H7 (cell line): Measurements from ENCODE around the gene ZNF687. TPM values are rescaled to one million over a fixed set of nuclear protein-coding genes. Genes with fewer than 3 reads are reported as not detected.

Experiments used
- DNase-seq: peaks from one replicate; pipeline ENCODE4 v3.0.0; 2012
- H3K27me3 ChIP-seq: 2 replicates; pipeline ENCODE4 v1.6.0; 2011; ENCODE audit warnings: mild to moderate bottlenecking, low read length; ENCODE audit not compliant: control insufficient read depth, insufficient read depth
- H3K36me3 ChIP-seq: replicated peaks from 2 replicates; pipeline ENCODE4 v1.5.1; 2011; ENCODE audit warnings: low read length; ENCODE audit not compliant: control insufficient read depth, insufficient read depth
- H3K4me3 ChIP-seq: 2 replicates; pipeline ENCODE4 v1.5.1; 2011; ENCODE audit warnings: low read depth, mild to moderate bottlenecking, control low read depth, low read length, moderate library complexity; ENCODE audit not compliant: insufficient read depth
- total RNA-seq: library from RNA; depleted of rRNA; stranded (reverse); fragments of >200 nt; shearing (Covaris generic); gene quantifications from 2 replicates; pipeline ENCODE4 v1.2.3, GENCODE V29; 2014

ZNF687 gene
- total RNA-seq, 1 experiment from 2014 or later: 81.3 TPM

GRCh38 chr1:151289080-151289935 is 7.2 kb downstream of the ZNF687 start:
- Histone ChIP-seq H3K36me3 (peaks cover 44% of the 10 kb centered on the region), H3K27me3 (no peaks in the 10 kb centered on the region), H3K4me3 (no peak overlapping the region)
- peak; percentile 43 for DNase-seq

- no peak for DNase-seq
- H3K4me3 ChIP-seq: no peak overlapping the region
- H3K27me3 ChIP-seq: no peaks in the 10 kb centered on the region
- peaks cover 41% of the 10 kb centered on the region for H3K36me3 ChIP-seq
Measured at GRCh38 chr1:151289991-151290708, 8.1 kb downstream of the ZNF687 start.

- H3K4me3 ChIP-seq: no peak overlapping the region
- H3K27me3 ChIP-seq: no peaks in the 10 kb centered on the region
- DNase-seq: peak; percentile 53
- H3K36me3 ChIP-seq: peaks cover 41% of the 10 kb centered on the region
Measured at GRCh38 chr1:151290709-151291303, 8.7 kb downstream of the ZNF687 start.

GRCh38 chr1:151292207-151293030 is 10.3 kb downstream of the ZNF687 start:
- DNase-seq: peak; percentile 78
- H3K27me3 ChIP-seq: no peaks in the 10 kb centered on the region
- no peak overlapping the region for H3K4me3 ChIP-seq
- H3K36me3 ChIP-seq: peaks cover 27% of the 10 kb centered on the region

GRCh38 chr1:151293093-151293492 is 11.0 kb downstream of the ZNF687 start:
- H3K4me3 ChIP-seq: no peak overlapping the region
- no peak for DNase-seq
- no peaks in the 10 kb centered on the region for H3K27me3 ChIP-seq
- H3K36me3 ChIP-seq: peaks cover 24% of the 10 kb centered on the region

- peak; percentile 74 for DNase-seq
- no peaks in the 10 kb centered on the region for H3K27me3 ChIP-seq
- H3K4me3 ChIP-seq: no peak overlapping the region
- H3K36me3 ChIP-seq: peaks cover 15% of the 10 kb centered on the region
Measured at GRCh38 chr1:151294742-151295462, 12.8 kb downstream of the ZNF687 start.

- Histone ChIP-seq H3K27me3 (no peaks in the 10 kb centered on the region), H3K4me3 (no peak overlapping the region), H3K36me3 (peaks cover 13% of the 10 kb centered on the region)
- DNase-seq: peak; percentile 64
Measured at GRCh38 chr1:151309811-151310323, 27.8 kb downstream of the ZNF687 start.

- Histone ChIP-seq H3K4me3 (no peak overlapping the region), H3K27me3 (no peaks in the 10 kb centered on the region), H3K36me3 (peaks cover 11% of the 10 kb centered on the region)
- DNase-seq: no peak
Measured at GRCh38 chr1:151311011-151311410, 28.9 kb downstream of the ZNF687 start.

GRCh38 chr1:151311589-151312331 is 29.7 kb downstream of the ZNF687 start:
- H3K27me3 ChIP-seq: no peaks in the 10 kb centered on the region
- H3K4me3 ChIP-seq: no peak overlapping the region
- peaks cover 8% of the 10 kb centered on the region for H3K36me3 ChIP-seq
- DNase-seq: no peak

- peaks cover 6% of the 10 kb centered on the region for H3K36me3 ChIP-seq
- no peak for DNase-seq
- no peaks in the 10 kb centered on the region for H3K27me3 ChIP-seq
- H3K4me3 ChIP-seq: no peak overlapping the region
Measured at GRCh38 chr1:151312411-151312810, 30.3 kb downstream of the ZNF687 start.

- Histone ChIP-seq H3K4me3 (no peak overlapping the region), H3K27me3 (no peaks in the 10 kb centered on the region), H3K36me3 (peaks cover 5% of the 10 kb centered on the region)
- no peak for DNase-seq
Measured at GRCh38 chr1:151312826-151313225, 30.7 kb downstream of the ZNF687 start.

GRCh38 chr1:151313501-151313900 is 31.4 kb downstream of the ZNF687 start:
- H3K27me3 ChIP-seq: no peaks in the 10 kb centered on the region
- peaks cover 5% of the 10 kb centered on the region for H3K36me3 ChIP-seq
- no peak overlapping the region for H3K4me3 ChIP-seq
- DNase-seq: no peak
